Measurements from ENCODE around the gene NNMT. TPM values are rescaled to one million over a fixed set of nuclear protein-coding genes. Genes with fewer than 3 reads are reported as not detected.

NNMT gene
- total and polyA plus RNA-seq, 2 donors (not counting 3 experiments of a cell fraction or from before 2014, with no cell fraction given): 330 to 454 TPM

DNA sequence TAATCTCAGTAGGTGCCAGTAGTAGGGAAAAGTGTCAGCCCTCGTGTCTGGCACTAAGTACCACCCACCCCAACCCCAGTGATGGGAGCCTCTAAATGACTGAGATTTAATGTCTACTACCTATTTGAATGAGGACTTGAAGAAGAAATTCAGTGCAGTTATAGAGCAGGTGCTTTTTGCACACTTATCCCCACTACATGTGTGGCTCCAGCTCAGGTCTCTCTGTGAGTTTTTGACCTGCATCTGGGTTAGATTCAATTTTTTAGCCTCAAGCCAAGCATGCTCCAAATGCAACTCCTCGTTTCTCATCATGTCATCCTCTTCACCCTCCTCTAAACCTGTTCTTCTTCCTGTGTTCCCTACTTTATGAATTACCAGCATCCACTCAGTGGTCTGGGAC lies 24.9 kb upstream of the NNMT start:
- Histone ChIP-seq H2AFZ (ENCODE audit: low read depth, low read length) (no peak overlapping the region), H3K27me3 (ENCODE audit: control insufficient read depth in 2 of 2, insufficient read depth in 2 of 2, low read length in 2 of 2) (peaks cover 27 to 36% of the 10 kb centered on the region in 2 experiments), H3K36me3 (ENCODE audit: control insufficient read depth in 2 of 2, extremely low read depth in 1 of 2, insufficient read depth in 2 of 2, low read length in 2 of 2) (no peaks in the 10 kb centered on the region), H3K27ac (ENCODE audit: insufficient read depth, low read depth, low read length) (no peak overlapping the region), H3K4me3 (replicated peaks in 1 of 3; ENCODE audit: insufficient read depth in 1 of 3, low read depth in 1 of 3, low read length in 3 of 3) (no peak overlapping the region), H4K20me1 (replicated peaks; ENCODE audit: control insufficient read depth, extremely low read depth, insufficient read depth, low read length) (no peaks in the 10 kb centered on the region), H3K4me2 (ENCODE audit: insufficient read depth, low read length) (no peak overlapping the region), H3K9me1 (replicated peaks; ENCODE audit: control insufficient read depth, extremely low read depth, insufficient read depth, low read length) (no peaks in the 10 kb centered on the region), H3K4me1 (ENCODE audit: control insufficient read depth, extremely low read depth, insufficient read depth, low read length) (no peaks in the 10 kb centered on the region), H3K9ac (replicated peaks; ENCODE audit: extremely low read depth, insufficient read depth, low read length) (no peak overlapping the region), H3K79me2 (ENCODE audit: control insufficient read depth, insufficient read depth, low read length) (no peaks in the 10 kb centered on the region), H3K9me3 (replicated peaks; ENCODE audit: control insufficient read depth, insufficient read depth, low read length) (no peaks in the 10 kb centered on the region)
- DNase-seq (ENCODE audit: low read depth, low spot score): no peak
- no TSS peak for BruUV-seq (replicated peaks)
- dilution Hi-C loops (cut with MboI; ENCODE audit: extremely low pct_ligation_motif_present, low sequenced_read_pairs) (loop anchor here (25.0 kb wide), 1 partner anchor 234 kb away; no protein-coding TSS in a partner anchor), intact Hi-C loops (cut with micrococcal nuclease) (no loop called here)
- TF ChIP-seq FOS (IDR thresholded peaks at IDR 0.05; ENCODE audit: borderline replicate concordance, insufficient read depth, low read length) (no peak), GATA2 (IDR thresholded peaks at IDR 0.05; ENCODE audit: insufficient read depth, insufficient read length, low read depth, low read length) (no peak), POLR2AphosphoS5 (IDR thresholded peaks at IDR 0.05; ENCODE audit: insufficient read depth, low read depth, low read length) (no peak), JUN (IDR thresholded peaks at IDR 0.05; ENCODE audit: borderline replicate concordance, insufficient read depth, insufficient read length, low read depth) (no peak), EZH2 (IDR thresholded peaks at IDR 0.05; ENCODE audit: borderline replicate concordance, low read depth, low read length, severe bottlenecking) (no peak), POLR2A (IDR thresholded peaks at IDR 0.05; ENCODE audit: low read depth, low read length) (no peak), MAX (IDR thresholded peaks at IDR 0.05; ENCODE audit: insufficient read depth, insufficient read length) (no peak), MYC (IDR thresholded peaks at IDR 0.05; ENCODE audit: low read depth, low read length) (no peak)
- TF ChIP-seq, protein P1, sequence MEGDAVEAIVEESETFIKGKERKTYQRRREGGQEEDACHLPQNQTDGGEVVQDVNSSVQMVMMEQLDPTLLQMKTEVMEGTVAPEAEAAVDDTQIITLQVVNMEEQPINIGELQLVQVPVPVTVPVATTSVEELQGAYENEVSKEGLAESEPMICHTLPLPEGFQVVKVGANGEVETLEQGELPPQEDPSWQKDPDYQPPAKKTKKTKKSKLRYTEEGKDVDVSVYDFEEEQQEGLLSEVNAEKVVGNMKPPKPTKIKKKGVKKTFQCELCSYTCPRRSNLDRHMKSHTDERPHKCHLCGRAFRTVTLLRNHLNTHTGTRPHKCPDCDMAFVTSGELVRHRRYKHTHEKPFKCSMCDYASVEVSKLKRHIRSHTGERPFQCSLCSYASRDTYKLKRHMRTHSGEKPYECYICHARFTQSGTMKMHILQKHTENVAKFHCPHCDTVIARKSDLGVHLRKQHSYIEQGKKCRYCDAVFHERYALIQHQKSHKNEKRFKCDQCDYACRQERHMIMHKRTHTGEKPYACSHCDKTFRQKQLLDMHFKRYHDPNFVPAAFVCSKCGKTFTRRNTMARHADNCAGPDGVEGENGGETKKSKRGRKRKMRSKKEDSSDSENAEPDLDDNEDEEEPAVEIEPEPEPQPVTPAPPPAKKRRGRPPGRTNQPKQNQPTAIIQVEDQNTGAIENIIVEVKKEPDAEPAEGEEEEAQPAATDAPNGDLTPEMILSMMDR (IDR thresholded peaks at IDR 0.05; ENCODE audit: extremely low read depth in 1 of 2, insufficient read depth in 1 of 2, low read depth in 1 of 2, low read length in 2 of 2): no peak
- ChIA-PET POLR2A (no interaction called here), CTCF (interaction anchor here (2.1 kb wide), 1 partner anchor 376 kb away, joined by 6 read pairs; no protein-coding TSS in a partner anchor)
- FAIRE-seq: no peak

All from endothelial cell of umbilical vein (primary cell).